OCI-LY3 (cell line): ENCODE results near the gene ARL2BP.

ENCODE experiments used
- CTCF ChIP-seq: fragments of 200-600, 300-600 bp; sonication (generic); IDR thresholded peaks from 2 replicates; pipeline ENCODE4 v1.5.1; 2014; ENCODE audit warnings: antibody characterized with exemption, low read length, low read depth
- EZH2phosphoT487 ChIP-seq: fragments of 200-600 bp; shearing (Covaris generic); IDR thresholded peaks from 2 replicates; pipeline ENCODE4 v1.6.1; 2018; ENCODE audit warnings: antibody characterized with exemption, mixed run types, low read depth

DNA sequence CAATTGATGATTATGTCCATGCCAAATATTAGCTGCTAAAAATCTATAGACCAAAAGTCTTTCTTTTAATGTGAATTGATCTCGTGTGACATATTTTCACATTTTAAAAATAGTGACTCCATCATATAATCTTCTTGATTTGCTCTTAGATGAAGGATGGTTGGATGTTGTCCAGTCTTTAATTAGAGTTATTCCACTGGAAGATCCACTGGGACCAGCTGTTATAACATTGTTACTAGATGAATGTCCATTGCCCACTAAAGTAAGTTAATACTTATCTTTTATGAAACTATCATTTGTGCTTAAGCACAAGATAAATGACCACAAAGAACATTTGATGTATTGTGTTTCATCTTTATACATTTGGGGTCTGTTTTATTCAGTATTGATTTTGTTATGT, 36.1 kb upstream of the ARL2BP start:
- TF ChIP-seq CTCF (no peak), EZH2phosphoT487 (no peak)
